HK-2 (cell line): Measurements from ENCODE around the gene OR5P2.
"Not testable (repeated sequence)": the region's sequence is repeated elsewhere in the genome, so short reads cannot be mapped to it uniquely, and the experiment has no call there.

ENCODE experiments used
- DNase-seq: peaks from one replicate; pipeline ENCODE4 v3.0.0-alpha.2; 2018; ENCODE audit not compliant: unreplicated experiment

Gene OR5P2

GRCh38 chr11:7796842-7797241, at the start of gene OR5P2:
Gene OR5P2 (minus strand): TSS chr11:7796942. CDS start chr11:7796942, 0 bp downstream.
- no peak for DNase-seq

GRCh38 chr11:7846003-7846402, 49.3 kb upstream of the OR5P2 start:
- DNase-seq, result no peak

- DNase-seq, result no peak
These were observed 48.2 kb upstream of the OR5P2 start for GRCh38 chr11:7844986-7845385.

- no peak for DNase-seq
These were observed 47.8 kb upstream of the OR5P2 start for GRCh38 chr11:7844521-7844920.

GRCh38 chr11:7840578-7840977, 43.8 kb upstream of the OR5P2 start:
- no peak for DNase-seq

GRCh38 chr11:7833527-7833926, 36.8 kb upstream of the OR5P2 start:
- DNase-seq, result no peak

GRCh38 chr11:7830740-7831139, 34.0 kb upstream of the OR5P2 start, which contains the start of gene OR5P3:
Gene OR5P3 (minus strand): TSS chr11:7830840.
- no peak for DNase-seq

- DNase-seq, result no peak
These were observed 29.6 kb upstream of the OR5P2 start for GRCh38 chr11:7826324-7826723.

- not testable (repeated sequence) for DNase-seq
These were observed 23.7 kb upstream of the OR5P2 start for GRCh38 chr11:7820417-7820816.

GRCh38 chr11:7814897-7815296, 18.2 kb upstream of the OR5P2 start:
- DNase-seq, result not testable (repeated sequence)

- not testable (repeated sequence) for DNase-seq
These were observed 13.6 kb upstream of the OR5P2 start for GRCh38 chr11:7810301-7810700.

- no peak for DNase-seq
These were observed 3.5 kb downstream of the OR5P2 start for GRCh38 chr11:7793233-7793632.

GRCh38 chr11:7787239-7787638, 9.5 kb downstream of the OR5P2 start:
- no peak for DNase-seq

- no peak for DNase-seq
These were observed 21.1 kb downstream of the OR5P2 start for GRCh38 chr11:7775689-7776088.

GRCh38 chr11:7764301-7764700, 32.4 kb downstream of the OR5P2 start:
- DNase-seq, result not testable (repeated sequence)

- no peak for DNase-seq
These were observed 37.7 kb downstream of the OR5P2 start for GRCh38 chr11:7759010-7759409.

- no peak for DNase-seq
These were observed 47.3 kb downstream of the OR5P2 start for GRCh38 chr11:7749456-7749855.
